Measurements from ENCODE around the gene CDC42EP2.

CDC42EP2 gene

GRCh38 chr11:65300621-65301275 lies 13.9 kb upstream of the CDC42EP2 start:
- TF ChIP-seq TAF1 (IDR thresholded peaks at IDR 0.05; ENCODE audit: low read depth) (no peak), EP300 (IDR thresholded peaks at IDR 0.05; ENCODE audit: borderline replicate concordance) (no peak), MAX (IDR thresholded peaks at IDR 0.05) (no peak), EGR1 (IDR thresholded peaks at IDR 0.05) (no peak)

GRCh38 chr11:65301491-65302329 lies 13.0 kb upstream of the CDC42EP2 start:
- TF ChIP-seq REST (IDR thresholded peaks at IDR 0.05; ENCODE audit: low read depth) (no peak), TAF1 (IDR thresholded peaks at IDR 0.05; ENCODE audit: low read depth) (no peak), RAD21 (IDR thresholded peaks at IDR 0.05; ENCODE audit: low read depth) (no peak), FOXM1 (IDR thresholded peaks at IDR 0.05; ENCODE audit: borderline replicate concordance, low read depth) (no peak), ZBTB7A (IDR thresholded peaks at IDR 0.05; ENCODE audit: low read depth) (no peak)

- TF ChIP-seq TCF12 (IDR thresholded peaks at IDR 0.05; ENCODE audit: low read depth) = no peak
- no peak for TF ChIP-seq MAX (IDR thresholded peaks at IDR 0.05)
- no peak for TF ChIP-seq EGR1 (IDR thresholded peaks at IDR 0.05)
- TF ChIP-seq EP300 (IDR thresholded peaks at IDR 0.05; ENCODE audit: borderline replicate concordance) = no peak
- no peak for TF ChIP-seq RAD21 (IDR thresholded peaks at IDR 0.05; ENCODE audit: low read depth)
- no peak for TF ChIP-seq USF1 (IDR thresholded peaks at IDR 0.05)
- TF ChIP-seq REST (IDR thresholded peaks at IDR 0.05; ENCODE audit: low read depth) = no peak
These were observed 11.1 kb upstream of the CDC42EP2 start for GRCh38 chr11:65303555-65303954.

GRCh38 chr11:65304110-65304509 lies 10.6 kb upstream of the CDC42EP2 start:
- TF ChIP-seq NFIC (IDR thresholded peaks at IDR 0.05) = no peak
- TF ChIP-seq ZBTB7A (IDR thresholded peaks at IDR 0.05; ENCODE audit: low read depth) = no peak
- TF ChIP-seq RAD21 (IDR thresholded peaks at IDR 0.05; ENCODE audit: low read depth) = no peak
- no peak for TF ChIP-seq CREB1 (IDR thresholded peaks at IDR 0.05; ENCODE audit: low read depth)
- TF ChIP-seq CEBPB (IDR thresholded peaks at IDR 0.05) = no peak
- TF ChIP-seq USF1 (IDR thresholded peaks at IDR 0.05) = no peak
- no peak for TF ChIP-seq EGR1 (IDR thresholded peaks at IDR 0.05)
- TF ChIP-seq REST (IDR thresholded peaks at IDR 0.05; ENCODE audit: low read depth) = no peak
- no peak for TF ChIP-seq TCF12 (IDR thresholded peaks at IDR 0.05; ENCODE audit: low read depth)
- TF ChIP-seq MAX (IDR thresholded peaks at IDR 0.05) = no peak
- no peak for TF ChIP-seq TEAD4 (IDR thresholded peaks at IDR 0.05)
- no peak for TF ChIP-seq FOXM1 (IDR thresholded peaks at IDR 0.05; ENCODE audit: borderline replicate concordance, low read depth)
- TF ChIP-seq YY1 (IDR thresholded peaks at IDR 0.05; ENCODE audit: low read depth) = no peak
- TF ChIP-seq TAF1 (IDR thresholded peaks at IDR 0.05; ENCODE audit: low read depth) = no peak
- no peak for TF ChIP-seq EP300 (IDR thresholded peaks at IDR 0.05; ENCODE audit: borderline replicate concordance)

All from Ishikawa (cell line).